Stomach smooth muscle (tissue), 2 donors: ENCODE measurements around the gene PPP1R13L.
A peak's percentile ranks its signal among the peaks of the same experiment; 100 is the strongest.

Experiments used
- H3K27ac ChIP-seq: one replicate; pipeline ENCODE4 v1.7.0; 2013; ENCODE audit warnings: mild to moderate bottlenecking, low read length, inconsistent platforms
- H3K27me3 ChIP-seq, 2 donors: one replicate each; pipeline ENCODE4 v1.7.0; 2013; ENCODE audit warnings: low read length in 2 of 2; ENCODE audit not compliant: insufficient read depth in 2 of 2, control insufficient read depth in 1 of 2
- H3K36me3 ChIP-seq, 2 donors: one replicate each; pipeline ENCODE4 v1.7.0; 2013; ENCODE audit warnings: low read length in 2 of 2; ENCODE audit not compliant: control insufficient read depth in 2 of 2, insufficient read depth in 2 of 2
- H3K4me1 ChIP-seq: one replicate; pipeline ENCODE4 v1.7.0; 2013; ENCODE audit warnings: low read length; ENCODE audit not compliant: control insufficient read depth, insufficient read depth
- H3K4me3 ChIP-seq, 2 donors: one replicate each; pipeline ENCODE4 v1.7.0; 2013; ENCODE audit warnings: low read length in 2 of 2
- H3K9ac ChIP-seq, 2 donors: one replicate each; pipeline ENCODE4 v1.7.0; 2013; ENCODE audit warnings: low read length in 2 of 2, mild to moderate bottlenecking in 1 of 2
- H3K9me3 ChIP-seq, 2 donors: one replicate each; pipeline ENCODE4 v1.7.0; 2013; ENCODE audit warnings: low read length in 2 of 2; ENCODE audit not compliant: control insufficient read depth in 2 of 2
- donor health status: healthy.
- donor health status: Pancreatic carcinoma.

Gene PPP1R13L

GRCh38 chr19:45404557-45405434 lies at the start of gene PPP1R13L:
Gene PPP1R13L (minus strand): TSS chr19:45405069. CDS start chr19:45398318, 6,751 bp downstream.
- H3K4me3 ChIP-seq = peak within 1 kb of the TSS; percentile 44 to 91
- H3K9me3 ChIP-seq = no peaks in the 10 kb centered on the region
- H3K36me3 ChIP-seq = no peaks in the 10 kb centered on the region
- H3K27me3 ChIP-seq = peaks cover 19 to 27% of the 10 kb centered on the region in 2 donors
- H3K9ac ChIP-seq = peak within 1 kb of the TSS; percentile 65 to 91
- peaks cover 35% of the 10 kb centered on the region for H3K4me1 ChIP-seq
- peak within 1 kb of the TSS; percentile 88 for H3K27ac ChIP-seq

- Histone ChIP-seq H3K4me1 (peaks cover 30% of the 10 kb centered on the region), H3K27me3 (no peaks in the 10 kb centered on the region), H3K27ac (peak overlapping the region; percentile 92)
Measured at GRCh38 chr19:45451850-45452387, 47.0 kb upstream of the PPP1R13L start.

GRCh38 chr19:45451131-45451849 lies 46.4 kb upstream of the PPP1R13L start:
- Histone ChIP-seq H3K4me1 (peaks cover 29% of the 10 kb centered on the region), H3K4me3 (peak overlapping the region; percentile 81 to 82), H3K9me3 (no peaks in the 10 kb centered on the region), H3K27ac (peak overlapping the region; percentile 92), H3K36me3 (no peaks in the 10 kb centered on the region), H3K9ac (peak overlapping the region; percentile 91 to 93), H3K27me3 (no peaks in the 10 kb centered on the region)

More at GRCh38 chr19:45451850-45452387, 47.0 kb upstream of the PPP1R13L start:
- Histone ChIP-seq H3K9me3 (no peaks in the 10 kb centered on the region), H3K36me3 (no peaks in the 10 kb centered on the region), H3K4me3 (peak overlapping the region in 1 of 2 donors; percentile 81), H3K9ac (no peak overlapping the region)

GRCh38 chr19:45450012-45450333 lies 45.1 kb upstream of the PPP1R13L start:
- H3K27ac ChIP-seq = peak overlapping the region; percentile 73
- peak overlapping the region; percentile 62 to 78 for H3K9ac ChIP-seq

GRCh38 chr19:45448887-45449299 lies 44.0 kb upstream of the PPP1R13L start:
- Histone ChIP-seq H3K4me1 (peaks cover 27% of the 10 kb centered on the region), H3K36me3 (no peaks in the 10 kb centered on the region), H3K9me3 (no peaks in the 10 kb centered on the region), H3K4me3 (peak overlapping the region in 1 of 2 donors; percentile 15), H3K27me3 (no peaks in the 10 kb centered on the region), H3K27ac (no peak overlapping the region), H3K9ac (no peak overlapping the region)

More at GRCh38 chr19:45450012-45450333, 45.1 kb upstream of the PPP1R13L start:
- no peaks in the 10 kb centered on the region for H3K9me3 ChIP-seq
- no peaks in the 10 kb centered on the region for H3K36me3 ChIP-seq
- peak overlapping the region; percentile 75 to 82 for H3K4me3 ChIP-seq
- H3K4me1 ChIP-seq = peaks cover 19% of the 10 kb centered on the region
- H3K27me3 ChIP-seq = no peaks in the 10 kb centered on the region

GRCh38 chr19:45448425-45448756 lies 43.5 kb upstream of the PPP1R13L start:
- H3K9ac ChIP-seq = no peak overlapping the region
- peaks cover 32% of the 10 kb centered on the region for H3K4me1 ChIP-seq
- no peak overlapping the region for H3K27ac ChIP-seq
- H3K4me3 ChIP-seq = no peak overlapping the region
- H3K36me3 ChIP-seq = no peaks in the 10 kb centered on the region
- no peaks in the 10 kb centered on the region for H3K9me3 ChIP-seq
- no peaks in the 10 kb centered on the region for H3K27me3 ChIP-seq

GRCh38 chr19:45446944-45447343 lies 42.1 kb upstream of the PPP1R13L start:
- Histone ChIP-seq H3K36me3 (no peaks in the 10 kb centered on the region), H3K4me1 (peaks cover 40% of the 10 kb centered on the region), H3K9ac (no peak overlapping the region), H3K9me3 (no peaks in the 10 kb centered on the region), H3K27me3 (no peaks in the 10 kb centered on the region), H3K4me3 (no peak overlapping the region), H3K27ac (no peak overlapping the region)

- H3K9ac ChIP-seq = no peak overlapping the region
- H3K9me3 ChIP-seq = no peaks in the 10 kb centered on the region
- no peak overlapping the region for H3K27ac ChIP-seq
- H3K27me3 ChIP-seq = no peaks in the 10 kb centered on the region
- peaks cover 37% of the 10 kb centered on the region for H3K4me1 ChIP-seq
- H3K4me3 ChIP-seq = no peak overlapping the region
- H3K36me3 ChIP-seq = no peaks in the 10 kb centered on the region
Measured at GRCh38 chr19:45446295-45446694, 41.4 kb upstream of the PPP1R13L start.

GRCh38 chr19:45445139-45445538 lies 40.3 kb upstream of the PPP1R13L start:
- Histone ChIP-seq H3K36me3 (no peaks in the 10 kb centered on the region), H3K4me3 (no peak overlapping the region), H3K27ac (peak overlapping the region; percentile 91), H3K4me1 (peaks cover 38% of the 10 kb centered on the region), H3K9ac (no peak overlapping the region), H3K27me3 (no peaks in the 10 kb centered on the region), H3K9me3 (no peaks in the 10 kb centered on the region)

GRCh38 chr19:45444318-45445041 lies 39.6 kb upstream of the PPP1R13L start:
- Histone ChIP-seq H3K9ac (peak overlapping the region; percentile 52 to 58), H3K27me3 (no peaks in the 10 kb centered on the region), H3K36me3 (no peaks in the 10 kb centered on the region), H3K4me1 (peaks cover 36% of the 10 kb centered on the region), H3K27ac (peak overlapping the region; percentile 91), H3K4me3 (peak overlapping the region; percentile 69 to 70), H3K9me3 (no peaks in the 10 kb centered on the region)
